Endodermal cell (in vitro differentiated cells): ENCODE results near the gene MTRFR. TPM values are rescaled to one million over a fixed set of nuclear protein-coding genes. Genes with fewer than 3 reads are reported as not detected.

Source experiments
- DNase-seq: peaks from one replicate; pipeline ENCODE4 v3.0.0-alpha.2; 2017
- H3K27ac ChIP-seq: 2 replicates; pipeline ENCODE4 v1.5.1; 2013; ENCODE audit warnings: mild to moderate bottlenecking, low read depth, low read length, moderate library complexity
- H3K27me3 ChIP-seq: 2 replicates; pipeline ENCODE4 v1.6.1; 2013; ENCODE audit warnings: mild to moderate bottlenecking, low read length, moderate library complexity; ENCODE audit not compliant: insufficient read depth, control insufficient read depth, poor library complexity, severe bottlenecking
- H3K36me3 ChIP-seq: 2 replicates; pipeline ENCODE4 v1.7.0; 2013; ENCODE audit warnings: mild to moderate bottlenecking, low read length, moderate library complexity; ENCODE audit not compliant: control insufficient read depth, insufficient read depth
- H3K4me1 ChIP-seq: one replicate; pipeline ENCODE4 v1.7.0; 2013; ENCODE audit warnings: low read length; ENCODE audit not compliant: control insufficient read depth, insufficient read depth
- H3K4me3 ChIP-seq: 2 replicates; pipeline ENCODE4 v1.5.1; 2013; ENCODE audit warnings: mild to moderate bottlenecking, low read length, moderate library complexity
- H3K9ac ChIP-seq: 2 replicates; pipeline ENCODE4 v1.6.1; 2013; ENCODE audit warnings: mild to moderate bottlenecking, low read length, moderate library complexity; ENCODE audit not compliant: poor library complexity, severe bottlenecking; ENCODE audit errors: extremely low read depth
- H3K9me3 ChIP-seq: 2 replicates; pipeline ENCODE4 v1.6.1; 2013; ENCODE audit warnings: mild to moderate bottlenecking, low read length, moderate library complexity; ENCODE audit not compliant: control insufficient read depth
- H3K27ac Mint-ChIP-seq: 2 replicates; pipeline ENCODE4 v1.8.0; 2020; ENCODE audit warnings: mixed read lengths
- H3K27me3 Mint-ChIP-seq: 2 replicates; pipeline ENCODE4 v1.8.0; 2021; ENCODE audit warnings: mild to moderate bottlenecking, mixed read lengths; ENCODE audit not compliant: insufficient read depth
- H3K36me3 Mint-ChIP-seq: 2 replicates; pipeline ENCODE4 v1.8.0; 2020; ENCODE audit warnings: low read depth, mixed read lengths
- H3K4me1 Mint-ChIP-seq: 2 replicates; pipeline ENCODE4 v1.8.0; 2020; ENCODE audit warnings: mixed read lengths
- H3K4me3 Mint-ChIP-seq: 2 replicates; pipeline ENCODE4 v1.8.0; 2020; ENCODE audit warnings: mild to moderate bottlenecking, moderate library complexity, mixed read lengths
- H3K9me3 Mint-ChIP-seq: 2 replicates; pipeline ENCODE4 v1.8.0; 2020; ENCODE audit warnings: mild to moderate bottlenecking, mixed read lengths
- WGBS, 2 experiments: methylation state at CpG; one replicate each; pipeline versions ENCODE4 v1.1.5 to v1.1.7; 2013; ENCODE audit warnings: missing lambda C conversion rate in 2 of 2, mixed read lengths in 1 of 2; ENCODE audit not compliant: insufficient coverage in 1 of 2, insufficient read length in 1 of 2; 5-methylcytosine and 5-hydroxymethylcytosine counted together
- total RNA-seq, 2 donors: library from RNA; stranded (reverse); fragmentation: NEBNext Ultra II Directional in 1 of 2; extraction: Animal tissue kit (Norgen Biotek cat#: 25700) in 1 of 2; gene quantifications; 2 replicates in 1 of 2; 3 replicates in 1 of 2; pipeline ENCODE4 v1.2.1, GENCODE V29; 2021
- TF ChIP-seq, protein P1 (sequence below): fragments of 200-600 bp; sonication (generic); conservative IDR thresholded peaks from 2 replicates; pipeline ENCODE4 v1.5.0; 2021; ENCODE audit warnings: antibody characterized with exemption, mild to moderate bottlenecking

Gene MTRFR
- total RNA-seq, 2 donors from 2014 or later: 16.2 to 19.3 TPM

DNA sequence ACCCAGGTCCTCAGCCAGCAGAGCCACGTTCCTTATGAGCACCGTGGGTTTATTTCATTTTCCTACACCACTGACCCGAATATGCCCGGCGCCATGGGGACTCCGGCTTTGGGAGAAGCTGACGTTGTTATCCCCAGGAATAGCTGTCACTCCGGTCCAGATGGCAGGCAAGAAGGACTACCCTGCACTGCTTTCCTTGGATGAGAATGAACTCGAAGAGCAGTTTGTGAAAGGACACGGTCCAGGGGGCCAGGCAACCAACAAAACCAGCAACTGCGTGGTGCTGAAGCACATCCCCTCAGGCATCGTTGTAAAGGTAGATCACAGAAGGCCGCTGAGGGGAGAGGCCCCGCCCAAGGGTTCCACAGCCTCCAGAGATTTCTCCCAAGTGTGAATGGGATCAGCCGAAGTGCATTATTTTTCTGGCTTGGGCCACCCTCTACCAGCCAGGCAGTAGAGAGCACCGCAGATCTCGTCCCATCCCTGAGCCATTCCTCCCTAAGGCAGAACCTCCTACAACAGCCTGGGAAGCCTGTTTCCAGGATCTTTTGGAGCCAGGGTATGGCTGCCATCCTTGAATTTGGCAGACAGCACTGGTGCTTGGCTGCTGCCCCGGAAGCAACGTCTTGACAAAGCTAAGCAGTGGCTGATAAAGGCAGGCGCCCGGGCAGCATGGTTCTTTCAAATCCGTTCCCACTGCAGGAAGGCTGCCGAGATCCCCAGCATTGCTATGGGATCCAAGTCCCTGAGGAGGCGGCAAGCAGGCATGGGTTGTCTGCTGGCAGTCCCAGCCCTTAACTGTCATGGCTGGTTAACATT lies 20.6 kb downstream of the MTRFR start:
- H3K4me1 Mint-ChIP-seq: peaks cover 10% of the 10 kb centered on the region
- H3K4me3 Mint-ChIP-seq: no peak overlapping the region
- Histone ChIP-seq H3K36me3 (peaks cover 46% of the 10 kb centered on the region), H3K27ac (no peak overlapping the region), H3K9me3 (no peaks in the 10 kb centered on the region), H3K27me3 (no peaks in the 10 kb centered on the region), H3K4me1 (no peaks in the 10 kb centered on the region), H3K9ac (no peak overlapping the region), H3K4me3 (no peak overlapping the region)
- H3K27ac Mint-ChIP-seq: no peak overlapping the region
- no peak for DNase-seq
- H3K36me3 Mint-ChIP-seq: peaks cover 71% of the 10 kb centered on the region
- TF ChIP-seq, protein P1, sequence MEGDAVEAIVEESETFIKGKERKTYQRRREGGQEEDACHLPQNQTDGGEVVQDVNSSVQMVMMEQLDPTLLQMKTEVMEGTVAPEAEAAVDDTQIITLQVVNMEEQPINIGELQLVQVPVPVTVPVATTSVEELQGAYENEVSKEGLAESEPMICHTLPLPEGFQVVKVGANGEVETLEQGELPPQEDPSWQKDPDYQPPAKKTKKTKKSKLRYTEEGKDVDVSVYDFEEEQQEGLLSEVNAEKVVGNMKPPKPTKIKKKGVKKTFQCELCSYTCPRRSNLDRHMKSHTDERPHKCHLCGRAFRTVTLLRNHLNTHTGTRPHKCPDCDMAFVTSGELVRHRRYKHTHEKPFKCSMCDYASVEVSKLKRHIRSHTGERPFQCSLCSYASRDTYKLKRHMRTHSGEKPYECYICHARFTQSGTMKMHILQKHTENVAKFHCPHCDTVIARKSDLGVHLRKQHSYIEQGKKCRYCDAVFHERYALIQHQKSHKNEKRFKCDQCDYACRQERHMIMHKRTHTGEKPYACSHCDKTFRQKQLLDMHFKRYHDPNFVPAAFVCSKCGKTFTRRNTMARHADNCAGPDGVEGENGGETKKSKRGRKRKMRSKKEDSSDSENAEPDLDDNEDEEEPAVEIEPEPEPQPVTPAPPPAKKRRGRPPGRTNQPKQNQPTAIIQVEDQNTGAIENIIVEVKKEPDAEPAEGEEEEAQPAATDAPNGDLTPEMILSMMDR: no peak
- peaks cover 11% of the 10 kb centered on the region for H3K9me3 Mint-ChIP-seq
- 91 to 93% methylated on average over 24 of the region's 24 CpGs for WGBS, 2 experiments
- H3K27me3 Mint-ChIP-seq: no peaks in the 10 kb centered on the region

DNA sequence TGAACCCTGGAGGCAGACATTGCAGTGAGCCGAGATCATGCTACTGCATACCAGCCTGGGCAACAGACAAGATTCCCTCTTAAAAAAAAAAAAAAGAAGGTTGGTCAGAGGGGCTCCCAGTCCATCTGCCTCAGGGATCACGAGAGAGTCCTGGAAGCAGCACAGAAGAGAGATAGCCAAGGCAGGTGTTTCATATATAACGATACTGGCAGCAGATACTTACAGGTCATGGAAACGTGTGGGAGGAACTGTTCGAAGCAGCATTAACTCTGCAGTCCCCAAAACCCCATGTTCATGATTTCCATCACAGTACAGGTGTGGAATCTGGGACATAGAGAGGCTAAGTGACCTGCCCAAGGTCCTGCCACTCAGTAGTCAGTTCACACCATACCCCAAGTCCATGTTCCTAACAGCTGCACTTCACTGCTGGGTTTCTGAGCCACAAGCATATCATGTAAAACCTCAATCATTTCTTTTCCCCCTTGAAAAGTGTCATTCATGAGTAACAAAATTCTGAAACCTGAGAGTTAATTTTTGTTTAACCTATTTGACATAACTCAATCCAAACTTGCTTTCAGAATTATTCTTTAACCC lies 21.7 kb downstream of the MTRFR start:
- Mint-ChIP-seq H3K4me1 (peaks cover 12% of the 10 kb centered on the region), H3K27me3 (no peaks in the 10 kb centered on the region), H3K36me3 (peaks cover 75% of the 10 kb centered on the region), H3K4me3 (no peak overlapping the region), H3K9me3 (peaks cover 3% of the 10 kb centered on the region), H3K27ac (peak overlapping the region; percentile 21)
- TF ChIP-seq, protein P1: no peak
- Histone ChIP-seq H3K9ac (no peak overlapping the region), H3K27ac (no peak overlapping the region), H3K4me3 (no peak overlapping the region), H3K36me3 (peaks cover 53% of the 10 kb centered on the region), H3K27me3 (no peaks in the 10 kb centered on the region), H3K9me3 (no peaks in the 10 kb centered on the region), H3K4me1 (no peaks in the 10 kb centered on the region)
- 90 to 100% methylated on average over 4 to 5 of the region's 5 CpGs for WGBS, 2 experiments
- no peak for DNase-seq

DNA sequence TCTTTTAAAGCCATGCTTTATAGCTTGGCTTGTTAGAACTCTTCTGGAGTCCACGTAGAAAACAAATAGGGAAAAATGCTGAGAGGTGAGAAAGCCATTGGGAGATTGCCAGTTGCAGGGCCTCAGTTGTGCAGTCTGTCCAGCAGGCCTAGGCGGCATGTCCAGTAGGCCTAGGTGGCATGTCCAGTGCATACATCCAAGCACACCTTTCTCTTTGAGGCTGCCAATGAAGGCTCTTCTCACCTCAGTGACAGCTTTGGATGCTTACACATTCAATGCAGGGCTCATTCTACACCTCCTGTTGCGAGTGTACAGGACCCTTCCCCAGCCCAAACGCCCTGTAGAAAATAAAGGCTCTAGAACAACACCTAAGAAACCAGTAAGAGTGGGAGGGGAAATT lies 25.4 kb downstream of the MTRFR start:
- DNase-seq: no peak
- Mint-ChIP-seq H3K27ac (no peak overlapping the region), H3K36me3 (peaks cover 84% of the 10 kb centered on the region), H3K27me3 (no peaks in the 10 kb centered on the region), H3K4me3 (no peak overlapping the region), H3K9me3 (no peaks in the 10 kb centered on the region), H3K4me1 (peaks cover 5% of the 10 kb centered on the region)
- Histone ChIP-seq H3K4me1 (no peaks in the 10 kb centered on the region), H3K36me3 (peaks cover 83% of the 10 kb centered on the region), H3K27ac (no peak overlapping the region), H3K9me3 (peaks cover 10% of the 10 kb centered on the region), H3K9ac (no peak overlapping the region), H3K4me3 (no peak overlapping the region), H3K27me3 (no peaks in the 10 kb centered on the region)
- WGBS, 2 experiments: 67 to 100% methylated on average over 1 to 4 of the region's 4 CpGs
- TF ChIP-seq, protein P1: no peak
